ENCODE measurements around the gene MYLK4. TPM values are rescaled to one million over a fixed set of nuclear protein-coding genes. Genes with fewer than 3 reads are reported as not detected.

The MYLK4 gene
- polyA plus RNA-seq, 3 donors = 0.04 to 0.45 (median 0.08) TPM

- peak overlapping the region; percentile 50 for H3K9ac ChIP-seq (ENCODE audit: insufficient read depth, low read length, poor library complexity, severe bottlenecking)
- Mint-ChIP-seq H3K36me3 (peaks cover 3 to 4% of the 10 kb centered on the region in 2 donors), H3K9me3 (peaks cover 0 to 5% (median 0%) of the 10 kb centered on the region in 7 donors), H3K4me1 (peaks cover 88% of the 10 kb centered on the region), H3K27ac (peak overlapping the region; percentile 97 to 100 (median 99)), H3K27me3 (ENCODE audit: low read depth in 3 of 3) (peaks cover 0 to 4% (median 1%) of the 10 kb centered on the region in 3 donors), H3K4me3 (no peak overlapping the region)
- H3K9me3 ChIP-seq (replicated peaks in 1 of 2; ENCODE audit: control insufficient read depth in 1 of 2, insufficient read depth in 1 of 2, low read length in 2 of 2) = no peaks in the 10 kb centered on the region
- WGBS (ENCODE audit: insufficient coverage) = no CpG with 5 or more reads among the region's 2 CpGs
- H3K4me3 ChIP-seq (replicated peaks in 1 of 3; ENCODE audit: low read depth in 2 of 3, low read length in 3 of 3) = peak overlapping the region in 1 of 3 experiments; percentile 47
- intact Hi-C loops (cut with micrococcal nuclease) = no loop called here
- H2AFZ ChIP-seq (ENCODE audit: insufficient read depth, low read depth, low read length, poor library complexity, severe bottlenecking) = no peak overlapping the region
- H3K27ac ChIP-seq (ENCODE audit: low read depth in 1 of 2, low read length in 2 of 2) = peak overlapping the region; percentile 94 to 95
- H3K36me3 ChIP-seq (replicated peaks in 1 of 2; ENCODE audit: control insufficient read depth in 1 of 2, insufficient read depth in 2 of 2, low read length in 2 of 2) = no peaks in the 10 kb centered on the region
- H3K27me3 ChIP-seq (ENCODE audit: control insufficient read depth in 2 of 2, insufficient read depth in 2 of 2, low read length in 2 of 2) = no peaks in the 10 kb centered on the region
- no peak for TF ChIP-seq CTCF (IDR thresholded peaks at IDR 0.05)
- H3K4me1 ChIP-seq (ENCODE audit: control insufficient read depth in 1 of 2, insufficient read depth in 2 of 2, low read length in 2 of 2) = peaks cover 85 to 90% of the 10 kb centered on the region in 2 donors
- DNase-seq = no peak
- no peaks in the 10 kb centered on the region for H4K20me1 ChIP-seq (ENCODE audit: insufficient read depth, low read length)
- H3K4me2 ChIP-seq (replicated peaks; ENCODE audit: extremely low read depth, low read length, poor library complexity, severe bottlenecking) = peak overlapping the region; percentile 45
- H3K79me2 ChIP-seq (ENCODE audit: insufficient read depth, low read length) = peaks cover 5% of the 10 kb centered on the region
These were observed 44.4 kb upstream of the MYLK4 start for GRCh38 chr6:2795162-2795561.

- H2AFZ ChIP-seq (ENCODE audit: insufficient read depth, low read depth, low read length, poor library complexity, severe bottlenecking) = no peak overlapping the region
- H4K20me1 ChIP-seq (ENCODE audit: insufficient read depth, low read length) = no peaks in the 10 kb centered on the region
- no peaks in the 10 kb centered on the region for H3K27me3 ChIP-seq (ENCODE audit: control insufficient read depth in 2 of 2, insufficient read depth in 2 of 2, low read length in 2 of 2)
- H3K79me2 ChIP-seq (ENCODE audit: insufficient read depth, low read length) = no peaks in the 10 kb centered on the region
- peak overlapping the region; percentile 16 for H3K9ac ChIP-seq (ENCODE audit: insufficient read depth, low read length, poor library complexity, severe bottlenecking)
- peaks cover 0 to 4% (median 1%) of the 10 kb centered on the region in 3 donors for H3K27me3 Mint-ChIP-seq (ENCODE audit: low read depth in 3 of 3)
- no peak overlapping the region for H3K4me3 Mint-ChIP-seq
- H3K9me3 Mint-ChIP-seq = peaks cover 0 to 5% (median 0%) of the 10 kb centered on the region in 7 donors
- peak overlapping the region; percentile 98 to 100 (median 99) for H3K27ac Mint-ChIP-seq
- peak overlapping the region in 1 of 3 experiments; percentile 37 for H3K4me3 ChIP-seq (replicated peaks in 1 of 3; ENCODE audit: low read depth in 2 of 3, low read length in 3 of 3)
- peaks cover 79% of the 10 kb centered on the region for H3K4me1 Mint-ChIP-seq
- peak overlapping the region; percentile 94 to 95 for H3K27ac ChIP-seq (ENCODE audit: low read depth in 1 of 2, low read length in 2 of 2)
- no peak for TF ChIP-seq CTCF (IDR thresholded peaks at IDR 0.05)
- peak in 2 of 3 donors; percentile 61 to 75 for DNase-seq
- H3K36me3 ChIP-seq (replicated peaks in 1 of 2; ENCODE audit: control insufficient read depth in 1 of 2, insufficient read depth in 2 of 2, low read length in 2 of 2) = peaks cover 0 to 1% of the 10 kb centered on the region in 2 donors
- intact Hi-C loops (cut with micrococcal nuclease) = loop anchor here in 1 of 2 donors (5.0 kb wide), 2 partner anchors 43 to 138 kb away; no protein-coding TSS in a partner anchor
- peaks cover 77 to 82% of the 10 kb centered on the region in 2 donors for H3K4me1 ChIP-seq (ENCODE audit: control insufficient read depth in 1 of 2, insufficient read depth in 2 of 2, low read length in 2 of 2)
- 20% methylated on average over 3 of the region's 5 CpGs for WGBS (ENCODE audit: insufficient coverage)
- peak overlapping the region; percentile 56 for H3K4me2 ChIP-seq (replicated peaks; ENCODE audit: extremely low read depth, low read length, poor library complexity, severe bottlenecking)
- no peaks in the 10 kb centered on the region for H3K9me3 ChIP-seq (replicated peaks in 1 of 2; ENCODE audit: control insufficient read depth in 1 of 2, insufficient read depth in 1 of 2, low read length in 2 of 2)
- H3K36me3 Mint-ChIP-seq = peaks cover 4 to 6% of the 10 kb centered on the region in 2 donors
These were observed 43.5 kb upstream of the MYLK4 start for GRCh38 chr6:2794171-2794730.
